Medulla oblongata (tissue), 1 donor: ENCODE measurements around the gene CD4.
A peak's percentile ranks its signal among the peaks of the same experiment; 100 is the strongest.
"Not testable (repeated sequence)": the region's sequence is repeated elsewhere in the genome, so short reads cannot be mapped to it uniquely, and the experiment has no call there.

Source experiments
- DNase-seq: peaks from one replicate; pipeline ENCODE4 v3.0.0-alpha.2; 2015; ENCODE audit errors: extremely low spot score

Gene CD4

GRCh38 chr12:6866920-6867412, 77.6 kb downstream of the CD4 start:
- DNase-seq, result peak; percentile 54

GRCh38 chr12:6867413-6868210, 78.3 kb downstream of the CD4 start, which contains the start of gene TPI1:
Gene TPI1 (plus strand): TSS chr12:6867531. CDS start chr12:6867567, 36 bp downstream.
- DNase-seq, result peak; percentile 84

GRCh38 chr12:6868211-6869048, 79.1 kb downstream of the CD4 start:
- no peak for DNase-seq

GRCh38 chr12:6869049-6870021, 80.0 kb downstream of the CD4 start:
- peak; percentile 91 for DNase-seq

GRCh38 chr12:6870304-6870703, 81.0 kb downstream of the CD4 start:
- not testable (repeated sequence) for DNase-seq
